ENCODE measurements around the gene PIGA.

The PIGA gene

GRCh38 chrX:15335135-15336022 lies at the start of gene PIGA:
Gene PIGA (minus strand): TSS chrX:15335523. CDS start chrX:15331930, 3,593 bp downstream.
- peak; percentile 96 for DNase-seq (ENCODE audit: low spot score)

GRCh38 chrX:15384304-15384703 lies 49.0 kb upstream of the PIGA start, which contains the start of gene VEGFD:
Gene VEGFD (minus strand): TSS chrX:15384413. CDS start chrX:15383946, 467 bp downstream.
- DNase-seq (ENCODE audit: low spot score) = no peak

- no peak for DNase-seq (ENCODE audit: low spot score)
These were observed 47.5 kb upstream of the PIGA start for GRCh38 chrX:15382813-15383212.

GRCh38 chrX:15376956-15377355 lies 41.6 kb upstream of the PIGA start:
- DNase-seq (ENCODE audit: low spot score) = no peak

GRCh38 chrX:15373976-15374375 lies 38.7 kb upstream of the PIGA start:
- no peak for DNase-seq (ENCODE audit: low spot score)

- no peak for DNase-seq (ENCODE audit: low spot score)
These were observed 31.4 kb upstream of the PIGA start for GRCh38 chrX:15366506-15367352.

GRCh38 chrX:15359701-15360100 lies 24.4 kb upstream of the PIGA start:
- no peak for DNase-seq (ENCODE audit: low spot score)

- DNase-seq (ENCODE audit: low spot score) = no peak
These were observed 23.2 kb upstream of the PIGA start for GRCh38 chrX:15358533-15358932.

GRCh38 chrX:15356444-15356843 lies 21.1 kb upstream of the PIGA start:
- DNase-seq (ENCODE audit: low spot score) = no peak

GRCh38 chrX:15350329-15350996 lies 15.1 kb upstream of the PIGA start:
- DNase-seq (ENCODE audit: low spot score) = no peak

GRCh38 chrX:15349046-15349445 lies 13.7 kb upstream of the PIGA start:
- DNase-seq (ENCODE audit: low spot score) = peak; percentile 43

GRCh38 chrX:15345976-15346375 lies 10.7 kb upstream of the PIGA start:
- no peak for DNase-seq (ENCODE audit: low spot score)

- DNase-seq (ENCODE audit: low spot score) = no peak
These were observed 8.8 kb upstream of the PIGA start for GRCh38 chrX:15344106-15344505.

- no peak for DNase-seq (ENCODE audit: low spot score)
These were observed 7.8 kb upstream of the PIGA start for GRCh38 chrX:15343075-15343476.

- no peak for DNase-seq (ENCODE audit: low spot score)
These were observed 5.5 kb upstream of the PIGA start for GRCh38 chrX:15340867-15341266.

GRCh38 chrX:15336023-15336413 lies 695 bp upstream of the PIGA start:
- peak; percentile 29 for DNase-seq (ENCODE audit: low spot score)

GRCh38 chrX:15334561-15334960 lies 762 bp downstream of the PIGA start:
- DNase-seq (ENCODE audit: low spot score) = no peak

- DNase-seq (ENCODE audit: low spot score) = no peak
These were observed 6.5 kb downstream of the PIGA start for GRCh38 chrX:15328821-15329220.

- no peak for DNase-seq (ENCODE audit: low spot score)
These were observed 7.2 kb downstream of the PIGA start for GRCh38 chrX:15328131-15328530.

- no peak for DNase-seq (ENCODE audit: low spot score)
These were observed 12.9 kb downstream of the PIGA start for GRCh38 chrX:15322472-15322871.

GRCh38 chrX:15322072-15322471 lies 13.3 kb downstream of the PIGA start:
- no peak for DNase-seq (ENCODE audit: low spot score)

- no peak for DNase-seq (ENCODE audit: low spot score)
These were observed 13.9 kb downstream of the PIGA start for GRCh38 chrX:15321447-15321846.

Data from COLO829 (cell line).